HG03066 (cell line): ENCODE measurements around the gene RFFL.

ENCODE experiments used
- ATAC-seq: cut with Tn5 transposase; IDR thresholded peaks from one replicate; pipeline ENCODE4 v1.9.1; 2021; ENCODE audit warnings: low read depth; ENCODE audit not compliant: unreplicated experiment

Gene RFFL

GRCh38 chr17:34980353-34980680, 83.2 kb downstream of the RFFL start, which contains the start of gene LIG3:
Gene LIG3, plus strand, starts transcription at chr17:34980512. Its CDS starts 2,494 bp downstream, at chr17:34983006.
- ATAC-seq = peak; percentile 71

- ATAC-seq = no peak
Measured at GRCh38 chr17:34979650-34980352, 83.7 kb downstream of the RFFL start.

GRCh38 chr17:34979153-34979552, 84.4 kb downstream of the RFFL start:
- ATAC-seq = no peak

GRCh38 chr17:34974794-34975785, 88.4 kb downstream of the RFFL start:
- no peak for ATAC-seq

GRCh38 chr17:34974179-34974578, 89.3 kb downstream of the RFFL start:
- ATAC-seq = no peak

GRCh38 chr17:34961093-34961911, 102.2 kb downstream of the RFFL start, which contains the start of the genes CCT6B and ZNF830:
Gene CCT6B, minus strand, starts transcription at chr17:34961460. Its CDS starts 67 bp downstream, at chr17:34961393.
Gene ZNF830, plus strand, starts transcription at chr17:34961540. Its CDS starts 27 bp downstream, at chr17:34961567.
- peak; percentile 88 for ATAC-seq

GRCh38 chr17:34958438-34958837, 105.1 kb downstream of the RFFL start:
- no peak for ATAC-seq
